GM21619 (cell line): ENCODE results near the gene IL3.
A peak's percentile ranks its signal among the peaks of the same experiment; 100 is the strongest.
"Not testable (repeated sequence)": the region's sequence is repeated elsewhere in the genome, so short reads cannot be mapped to it uniquely, and the experiment has no call there.

Experiments used
- ATAC-seq: cut with Tn5 transposase; IDR thresholded peaks from one replicate; pipeline ENCODE4 v1.9.1; 2021; ENCODE audit not compliant: unreplicated experiment

Gene IL3

DNA sequence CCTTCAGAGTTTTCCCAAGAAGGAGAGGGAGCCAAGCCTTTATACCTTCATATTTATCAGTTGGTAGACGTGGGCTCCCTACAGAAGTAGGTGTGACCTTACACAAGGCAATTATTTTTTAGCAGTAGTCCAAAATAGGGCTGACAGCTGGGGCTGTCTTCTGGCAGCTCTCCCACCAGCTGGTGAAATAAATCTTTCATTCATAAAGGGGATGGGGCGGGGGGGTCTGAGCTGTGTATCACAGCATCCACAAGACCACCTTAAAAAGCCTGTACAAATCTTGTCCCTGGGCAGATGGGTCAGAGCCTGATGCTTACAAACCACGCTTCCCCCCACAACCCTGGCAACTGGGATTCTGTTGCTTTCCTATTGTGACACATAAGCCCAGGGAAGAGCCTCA lies 32.8 kb downstream of the IL3 start:
- no peak for ATAC-seq

DNA sequence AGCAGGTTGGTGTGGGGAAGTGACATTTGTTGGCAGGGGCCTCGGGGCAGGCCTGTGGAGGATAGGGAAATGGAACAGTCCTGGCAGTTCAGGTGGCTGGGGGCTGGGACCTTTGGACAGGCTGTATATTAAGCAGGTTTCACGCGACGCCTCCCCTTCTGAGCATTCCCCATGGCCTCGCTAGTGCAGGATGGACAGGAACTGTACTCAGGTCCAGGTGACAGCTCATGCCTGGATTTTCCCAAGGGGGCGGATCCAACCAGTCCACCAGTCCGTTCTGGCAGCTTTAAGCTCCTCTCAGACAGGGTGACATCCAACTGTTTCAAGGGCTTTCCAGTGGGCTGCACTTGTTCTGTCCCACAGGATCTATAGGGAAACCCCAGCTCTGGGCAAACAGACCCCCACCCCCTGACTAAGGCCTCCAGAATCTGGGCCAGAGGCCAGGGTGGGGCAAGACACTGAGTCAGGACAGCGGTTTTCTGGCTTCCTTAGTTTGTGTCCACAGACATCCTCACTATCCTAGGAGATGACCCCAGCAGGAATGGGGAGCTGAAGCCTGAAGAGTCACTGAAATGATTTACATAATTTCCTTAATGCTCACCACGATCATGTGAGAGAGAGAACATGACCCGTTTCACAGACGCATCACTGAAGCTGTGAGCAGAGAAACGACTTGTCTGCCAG lies 34.1 kb downstream of the IL3 start:
- ATAC-seq, result no peak

DNA sequence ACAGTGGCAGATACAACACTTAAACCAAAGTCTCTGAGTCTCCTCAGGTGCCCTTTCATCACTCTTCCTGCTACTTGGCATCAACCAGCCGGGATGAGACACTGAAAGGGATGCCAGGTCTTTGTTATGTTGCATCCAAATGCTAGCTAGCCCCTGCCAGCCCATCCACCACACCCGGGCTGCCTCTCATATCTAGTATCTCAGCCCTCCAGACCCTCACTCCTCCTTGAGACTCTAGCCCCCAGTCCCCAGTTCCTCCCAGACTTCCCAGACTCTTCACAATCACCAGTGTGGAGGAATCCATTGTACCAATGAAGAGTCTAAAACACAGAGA lies 34.6 kb downstream of the IL3 start:
- no peak for ATAC-seq

DNA sequence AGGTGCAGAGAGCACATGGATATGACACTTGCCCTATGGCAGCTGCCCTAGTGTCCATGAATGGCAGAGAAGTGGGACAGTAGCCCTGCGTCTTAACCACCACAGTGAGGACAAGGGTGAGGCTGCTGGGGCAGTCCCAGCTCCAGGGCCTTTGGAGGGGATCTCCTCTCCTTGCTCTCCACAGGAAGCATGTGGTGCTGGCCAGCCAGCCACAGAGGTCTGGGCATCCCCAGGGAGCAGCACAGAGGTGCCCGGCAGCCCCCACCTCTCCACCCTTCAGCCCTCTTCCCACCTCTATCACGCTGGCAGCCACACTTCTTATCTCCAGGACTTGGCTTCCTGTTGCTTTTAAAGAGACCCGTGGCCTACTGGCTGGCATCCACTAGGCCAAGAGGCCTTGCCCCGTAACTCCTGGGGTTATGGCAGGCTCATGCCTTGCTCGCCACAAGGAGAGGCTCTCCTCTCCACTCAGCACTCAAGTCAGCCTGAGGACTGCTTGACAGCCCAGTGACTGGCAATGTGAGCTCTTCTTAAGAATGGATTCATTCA lies 35.0 kb downstream of the IL3 start:
- ATAC-seq, result no peak

DNA sequence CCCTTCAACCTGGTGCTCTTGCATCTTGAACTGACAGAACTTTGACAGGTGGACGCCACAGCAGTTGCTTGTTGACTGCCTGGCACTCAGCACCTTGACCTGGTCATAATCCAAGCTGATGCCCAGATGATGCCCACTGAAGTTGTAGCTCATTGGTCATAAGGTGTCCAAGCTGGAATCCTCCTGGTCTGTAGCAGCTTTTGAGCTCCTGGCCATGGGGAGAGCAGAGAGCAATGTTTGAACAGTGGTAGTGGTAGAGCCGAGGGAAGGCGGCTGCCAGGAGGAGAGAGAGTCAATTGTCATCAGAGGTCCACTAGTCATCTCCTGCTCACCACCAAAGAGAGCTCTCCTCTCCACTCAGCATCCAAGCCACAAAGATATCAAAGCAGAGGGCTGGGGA lies 36.4 kb downstream of the IL3 start:
- no peak for ATAC-seq

DNA sequence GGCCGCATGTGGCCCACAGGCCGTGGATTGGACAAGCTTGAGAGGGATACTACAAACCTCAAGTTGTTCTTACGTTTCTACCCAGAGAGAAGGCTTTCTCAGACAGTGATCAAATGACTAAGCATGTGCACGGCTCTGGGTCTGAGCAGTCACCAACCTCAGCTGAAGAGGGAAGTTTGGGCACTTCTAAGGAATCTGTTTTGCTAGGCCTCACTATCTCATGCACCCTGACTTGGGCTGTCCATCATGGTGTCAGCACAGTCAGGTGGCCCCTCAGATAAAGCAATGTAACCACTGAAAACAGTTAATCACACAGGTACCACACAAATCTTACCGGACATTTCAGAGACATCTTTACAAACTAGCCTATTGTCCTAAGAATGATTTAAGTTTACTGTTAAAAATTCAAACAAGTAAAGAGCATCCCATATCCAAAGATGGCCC lies 37.7 kb downstream of the IL3 start:
- peak; percentile 26 for ATAC-seq

DNA sequence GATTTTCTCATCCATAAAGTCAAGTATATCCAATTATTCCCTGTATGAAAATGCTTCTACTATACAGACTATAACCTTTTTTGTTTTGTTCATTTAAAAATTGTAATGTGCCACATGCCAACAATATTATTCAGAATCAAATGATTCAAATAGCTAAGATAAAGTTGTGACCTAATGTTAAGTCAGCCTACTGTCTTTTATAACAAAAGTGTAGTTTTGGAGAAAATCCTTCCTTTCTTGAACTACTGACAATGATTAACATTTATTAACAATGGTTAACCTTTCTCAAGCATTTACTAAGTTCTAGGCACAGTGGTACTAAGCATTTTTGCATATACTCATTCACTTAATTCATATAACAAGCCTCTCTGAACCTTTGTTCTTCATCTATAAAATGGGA lies 38.2 kb downstream of the IL3 start:
- ATAC-seq, result no peak

DNA sequence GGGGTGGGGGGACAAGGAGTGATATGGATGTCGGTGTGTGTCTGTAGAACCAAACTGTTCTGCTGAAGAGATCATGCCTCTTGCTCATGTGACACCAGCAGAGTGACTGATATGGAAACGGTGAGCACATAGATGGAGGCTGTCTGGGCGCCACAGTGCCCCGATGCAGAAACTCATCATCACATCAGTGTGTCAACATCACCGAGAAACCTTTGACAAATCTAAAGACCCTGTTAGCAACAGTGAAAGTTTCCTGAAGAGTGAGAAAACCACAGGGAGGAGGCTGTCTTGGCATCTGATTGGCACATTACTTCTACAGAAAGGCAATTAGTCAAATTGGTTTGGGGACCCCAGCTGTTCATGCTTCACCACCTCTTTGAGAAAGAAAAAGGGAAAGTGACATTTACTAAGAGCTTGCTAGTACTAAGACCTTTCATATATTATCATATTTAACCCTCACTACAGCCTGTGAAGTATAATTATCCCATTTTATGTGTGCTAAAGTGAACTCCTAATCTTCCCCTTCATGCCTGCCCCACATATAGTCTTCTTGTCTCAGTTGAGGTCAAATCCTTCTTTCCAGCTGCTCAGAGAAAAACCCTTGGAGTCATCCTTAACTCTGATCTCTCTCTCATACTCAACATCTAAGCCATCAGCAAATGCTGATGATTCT lies 38.8 kb downstream of the IL3 start:
- ATAC-seq, result peak; percentile 43

DNA sequence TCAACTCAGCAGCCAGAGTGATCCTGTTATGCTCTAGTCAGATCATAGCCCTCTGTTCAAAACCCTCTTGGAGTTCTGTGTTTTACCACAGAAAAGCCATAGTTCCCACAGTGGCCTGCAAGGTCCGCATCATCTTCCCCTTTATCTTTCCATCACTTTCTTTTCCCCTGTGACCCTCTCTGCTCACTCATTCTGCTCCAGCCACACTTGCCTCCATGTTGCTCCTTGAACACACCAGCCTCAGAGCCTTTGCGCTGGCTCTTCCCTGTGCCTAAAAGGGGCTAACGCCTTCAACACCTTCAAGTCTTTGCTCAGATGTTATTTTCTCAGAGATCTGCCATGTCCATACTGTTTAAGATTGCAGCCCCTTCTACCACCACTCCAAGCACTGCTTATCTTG lies 39.5 kb downstream of the IL3 start:
- ATAC-seq, result no peak

DNA sequence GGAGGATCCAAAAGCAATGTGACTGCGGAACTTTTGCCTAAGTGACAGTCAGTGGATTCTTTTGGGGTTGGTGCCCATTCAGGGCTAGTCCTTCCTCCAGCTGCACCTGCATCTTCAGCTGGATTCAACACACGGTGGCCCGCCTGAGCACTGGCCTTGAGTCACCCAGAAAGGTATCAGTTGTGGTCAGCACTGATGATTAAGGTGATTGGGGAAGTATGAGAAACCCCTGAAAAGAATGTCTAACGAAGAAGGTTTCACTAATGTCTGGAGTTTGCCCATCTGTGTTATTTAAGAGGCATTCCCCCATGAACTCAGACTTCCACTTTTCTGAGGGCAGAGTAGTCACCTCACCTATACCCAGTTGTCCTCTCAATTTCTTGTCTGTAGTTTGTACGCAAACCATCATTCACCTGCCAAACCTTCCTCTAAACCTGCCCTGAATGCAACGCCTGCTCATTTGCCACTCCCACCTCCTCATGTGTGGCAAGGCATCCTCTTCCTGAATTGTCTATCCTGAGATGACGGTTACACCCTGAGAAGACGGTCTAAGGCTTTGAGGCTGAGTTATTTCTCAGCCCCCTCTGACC lies 40.3 kb downstream of the IL3 start:
- ATAC-seq, result peak; percentile 24

DNA sequence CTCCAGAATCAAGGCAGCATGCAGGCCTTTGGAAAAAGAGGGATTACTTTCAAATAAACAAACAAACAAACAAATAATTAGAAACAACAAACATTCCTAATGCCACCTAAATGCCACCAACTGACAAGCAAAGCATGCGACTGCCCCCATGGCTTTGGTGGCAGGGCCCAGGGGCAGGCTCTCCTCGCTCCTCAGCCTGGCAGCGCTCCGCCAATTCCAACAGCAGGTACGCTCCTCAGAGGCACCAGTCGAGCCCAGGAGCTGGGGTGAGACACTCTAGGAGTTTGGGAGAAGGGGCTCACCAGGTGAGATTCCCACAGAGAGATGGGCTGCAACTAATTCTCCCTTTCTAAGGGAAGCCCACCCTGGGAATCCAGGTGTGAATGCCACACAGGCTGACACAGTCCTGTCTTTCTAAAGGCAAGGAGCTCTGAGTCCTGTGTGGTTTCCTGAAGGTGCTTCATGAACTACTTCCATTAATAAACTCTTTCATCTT lies 41.0 kb downstream of the IL3 start:
- no peak for ATAC-seq

DNA sequence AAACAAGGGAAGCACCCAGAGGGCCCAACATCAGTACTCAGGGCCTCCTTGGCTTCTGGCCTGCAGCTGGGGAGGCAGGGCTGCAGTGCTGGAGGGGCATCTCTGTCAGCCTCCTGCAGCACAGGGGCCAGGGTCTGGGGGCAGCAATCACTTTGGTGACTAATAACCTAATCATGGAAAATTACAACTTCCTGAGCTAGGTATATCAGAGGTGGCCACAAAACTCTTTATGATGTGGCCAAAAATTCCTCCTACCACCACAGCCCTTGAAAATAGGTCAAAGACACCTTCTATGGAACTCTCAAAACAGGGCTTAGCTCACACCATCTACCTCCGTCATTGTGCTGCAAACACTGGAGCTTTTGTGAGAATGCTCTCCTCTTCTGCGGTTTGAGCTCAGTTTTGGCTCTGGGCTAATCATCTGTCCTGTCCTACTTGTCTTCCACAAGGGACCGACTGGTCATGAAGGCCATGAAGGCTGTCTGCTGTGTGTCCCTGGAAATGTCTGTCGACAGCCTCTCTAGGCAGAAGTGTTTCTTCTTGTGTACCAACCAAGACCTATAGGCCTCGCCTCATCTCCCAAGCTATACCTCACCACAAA lies 41.7 kb downstream of the IL3 start:
- ATAC-seq, result no peak

DNA sequence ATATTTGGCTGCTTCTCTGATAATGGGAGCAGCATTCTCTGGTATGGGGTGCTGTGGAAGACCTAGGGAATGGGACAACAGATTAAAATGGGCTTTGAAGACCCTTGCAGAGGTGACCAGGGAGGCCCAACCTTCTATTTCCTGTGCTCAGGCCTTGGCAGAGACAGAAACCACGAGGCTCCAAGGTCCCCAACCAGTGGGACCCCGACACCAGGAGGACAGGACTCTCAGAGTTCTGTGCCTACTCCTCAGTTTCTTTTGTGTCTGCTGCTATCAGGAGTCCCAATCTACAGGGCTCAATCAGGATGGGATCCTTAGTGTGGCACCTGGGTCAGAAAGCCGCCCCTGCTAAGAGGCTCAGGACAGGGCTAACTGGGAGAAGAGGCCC lies 42.5 kb downstream of the IL3 start:
- no peak for ATAC-seq

DNA sequence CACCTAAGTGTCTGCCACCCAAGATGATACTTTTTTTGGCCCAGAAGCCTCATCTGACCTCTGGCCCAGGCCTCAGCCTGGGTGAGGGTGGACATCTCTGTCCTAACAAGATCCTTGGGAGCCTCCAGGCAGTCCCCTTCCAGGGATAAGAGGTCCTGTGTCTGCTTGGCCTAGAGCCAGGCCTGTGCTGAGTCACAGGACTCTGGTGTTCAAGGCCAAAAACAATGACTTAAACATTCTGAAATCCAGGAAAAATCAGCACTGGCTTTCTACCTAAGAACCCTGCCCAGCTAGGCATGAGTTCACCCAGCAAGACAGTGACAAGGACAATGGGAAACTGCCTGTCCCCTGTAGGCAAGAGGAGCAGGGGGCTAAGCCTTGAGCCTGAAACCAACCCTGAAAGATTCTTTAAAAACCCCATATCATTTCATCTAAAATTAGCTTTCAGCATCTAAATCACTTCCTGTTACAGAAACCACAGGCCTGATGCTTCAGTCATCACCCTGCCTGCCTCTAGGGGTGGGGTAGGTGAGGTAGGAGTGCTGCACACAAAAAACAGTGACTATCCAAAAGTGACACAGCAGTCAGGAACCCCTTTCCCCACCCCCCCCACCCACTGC lies 43.0 kb downstream of the IL3 start:
- ATAC-seq, result peak; percentile 70

DNA sequence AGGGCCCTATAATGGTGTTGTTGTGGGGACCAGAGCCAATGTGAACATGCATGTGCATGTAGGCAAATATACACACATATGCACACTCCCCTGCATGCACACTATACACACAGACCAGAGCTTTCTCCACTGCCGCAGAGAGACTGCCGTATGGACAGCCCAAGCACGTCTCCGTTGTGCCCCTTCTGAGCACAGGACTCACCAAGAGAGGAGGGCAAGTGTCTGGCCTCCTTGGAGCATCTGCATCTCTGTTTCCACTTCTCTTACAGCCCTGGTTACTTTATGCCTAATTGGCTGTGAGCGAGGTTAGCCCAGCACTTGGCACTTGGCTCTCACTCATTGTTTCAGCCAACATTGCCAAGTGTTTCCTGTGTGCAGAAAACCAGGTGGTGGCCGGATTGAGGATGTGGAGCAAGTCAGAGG lies 43.5 kb downstream of the IL3 start:
- ATAC-seq, result peak; percentile 8

DNA sequence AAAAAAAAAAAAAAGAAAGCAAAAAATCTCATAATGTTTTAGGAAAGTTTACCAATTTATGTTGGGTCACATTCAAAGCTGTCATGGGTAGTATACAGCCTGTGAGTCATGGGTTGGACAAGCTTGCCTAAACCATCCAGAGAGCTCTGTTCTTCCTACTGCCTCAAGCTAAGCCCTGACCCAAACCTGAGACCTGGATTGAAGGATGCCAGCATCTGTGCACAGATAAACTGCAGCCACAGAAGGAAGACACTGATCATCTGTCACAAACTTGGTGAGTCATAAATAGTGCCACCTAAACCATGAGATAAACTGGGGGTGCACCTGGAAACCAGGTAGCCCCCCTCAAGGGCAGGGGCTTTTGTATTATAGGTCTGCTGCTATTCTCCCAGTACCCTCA lies 44.1 kb downstream of the IL3 start:
- ATAC-seq, result no peak

DNA sequence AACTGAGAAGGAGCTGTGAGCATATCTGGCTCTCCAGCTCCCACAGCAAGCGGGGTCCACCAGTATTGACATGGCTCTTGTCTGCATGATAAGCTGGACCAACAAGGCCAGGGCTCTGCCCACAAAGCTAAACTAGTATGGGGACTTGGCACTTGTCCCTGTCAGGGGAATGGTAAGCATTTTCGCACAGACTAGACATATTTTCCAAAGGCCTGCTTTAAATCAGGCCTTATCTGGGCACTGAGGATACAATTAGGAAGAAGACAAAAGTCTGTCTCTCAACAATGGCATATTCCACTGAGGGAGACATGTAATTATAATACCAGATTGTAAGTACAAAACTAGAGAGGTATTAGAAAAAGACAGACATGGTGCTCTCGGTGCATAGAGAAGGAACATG lies 45.2 kb downstream of the IL3 start:
- ATAC-seq, result no peak

DNA sequence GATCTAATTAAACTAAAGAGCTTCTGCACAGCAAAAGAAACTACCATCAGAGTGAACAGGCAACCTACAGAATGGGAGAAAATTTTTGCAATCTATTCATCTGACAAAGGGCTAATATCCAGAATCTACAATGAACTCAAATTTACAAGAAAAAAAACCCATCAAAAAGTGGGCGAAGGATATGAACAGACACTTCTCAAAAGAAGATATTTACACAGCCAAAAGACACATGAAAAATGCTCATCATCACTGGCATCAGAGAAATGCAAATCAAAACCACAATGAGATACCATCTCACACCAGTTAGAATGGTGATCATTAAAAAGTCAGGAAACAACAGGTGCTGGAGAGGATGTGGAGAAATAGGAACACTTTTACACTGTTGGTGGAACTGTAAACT lies 48.0 kb downstream of the IL3 start:
- ATAC-seq, result not testable (repeated sequence)

DNA sequence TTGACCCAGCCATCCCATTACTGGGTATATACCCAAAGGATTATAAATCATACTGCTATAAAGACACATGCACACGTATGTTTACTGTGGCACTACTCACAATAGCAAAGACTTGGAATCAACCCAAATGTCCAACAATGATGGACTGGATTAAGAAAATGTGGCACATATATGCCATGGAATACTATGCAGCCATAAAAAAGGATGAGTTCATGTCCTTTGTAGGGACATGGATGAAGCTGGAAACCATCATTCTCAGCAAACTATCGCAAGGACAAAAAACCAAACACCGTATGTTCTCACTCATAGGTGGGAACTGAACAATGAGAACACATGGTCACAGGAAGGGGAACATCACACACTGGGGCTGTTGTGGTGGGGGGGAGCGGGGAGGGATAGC lies 48.5 kb downstream of the IL3 start:
- not testable (repeated sequence) for ATAC-seq

DNA sequence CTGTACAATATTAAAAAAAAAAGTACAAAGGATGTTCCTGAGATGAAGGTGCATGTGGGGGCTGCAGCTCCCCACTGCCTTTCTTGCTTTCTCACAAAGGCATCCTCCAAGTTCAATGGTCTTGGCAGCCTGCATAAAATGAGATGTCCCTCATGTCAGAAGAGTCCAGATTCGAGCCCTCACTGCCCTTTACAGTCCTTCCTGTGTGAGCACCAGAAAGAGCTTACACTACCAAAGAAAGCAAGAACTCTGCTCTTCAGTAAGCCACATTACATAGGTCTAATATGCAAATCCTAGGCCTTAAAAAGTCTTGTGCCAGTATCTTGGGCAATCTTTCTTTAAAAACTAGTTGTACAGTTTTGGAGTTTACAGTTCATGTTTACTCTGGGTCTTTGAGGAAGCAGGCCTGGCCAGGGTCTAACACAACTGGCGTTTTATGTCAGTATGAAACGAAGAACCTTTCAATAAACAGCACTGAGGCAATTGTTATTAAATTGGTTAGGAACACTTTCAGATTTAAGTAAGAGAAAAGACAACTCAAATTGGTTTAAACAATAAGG lies 49.1 kb downstream of the IL3 start:
- no peak for ATAC-seq

DNA sequence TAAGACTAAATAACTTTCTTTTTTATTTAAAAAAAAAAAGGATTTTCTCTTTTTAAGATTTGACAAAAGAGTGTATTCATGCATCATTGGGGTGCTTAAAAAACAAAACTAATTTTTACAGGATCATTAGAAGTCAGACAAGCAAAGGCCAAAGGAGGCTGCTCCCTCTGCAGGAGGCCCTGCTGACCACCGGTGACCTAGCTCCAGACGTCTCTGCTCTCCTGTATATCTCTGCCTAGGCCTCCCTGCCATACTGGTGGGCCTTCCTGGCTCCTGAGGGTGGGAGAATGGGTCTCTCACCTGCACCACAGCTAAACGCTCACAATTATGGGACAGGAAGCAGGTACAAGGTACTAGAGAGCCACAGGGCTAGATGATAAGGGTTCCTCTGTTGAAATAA lies 49.7 kb downstream of the IL3 start:
- ATAC-seq, result no peak
